Epithelial cell of proximal tubule (primary cell): ENCODE results near the gene GFRA1. TPM values are rescaled to one million over a fixed set of nuclear protein-coding genes. Genes with fewer than 3 reads are reported as not detected.

Source experiments
- DNase-seq: peaks from one replicate; pipeline ENCODE4 v3.0.0-alpha.2; 2011; ENCODE audit warnings: low read depth
- H3K4me3 ChIP-seq: 2 replicates; pipeline ENCODE4 v1.5.1; 2011; ENCODE audit warnings: low read depth, mild to moderate bottlenecking, low read length
- total RNA-seq: library from RNA; depleted of rRNA; stranded (reverse); fragments of >200 nt; gene quantifications from 2 replicates; pipeline ENCODE4 v1.2.3, GENCODE V29; 2015
- TF ChIP-seq, protein P1 (sequence below): conservative IDR thresholded peaks from 2 replicates; pipeline ENCODE4 v1.5.1; 2012; ENCODE audit warnings: low read depth, mild to moderate bottlenecking, low read length

GFRA1 gene
- total RNA-seq, 1 donor from 2014 or later: 10.6 TPM

DNA sequence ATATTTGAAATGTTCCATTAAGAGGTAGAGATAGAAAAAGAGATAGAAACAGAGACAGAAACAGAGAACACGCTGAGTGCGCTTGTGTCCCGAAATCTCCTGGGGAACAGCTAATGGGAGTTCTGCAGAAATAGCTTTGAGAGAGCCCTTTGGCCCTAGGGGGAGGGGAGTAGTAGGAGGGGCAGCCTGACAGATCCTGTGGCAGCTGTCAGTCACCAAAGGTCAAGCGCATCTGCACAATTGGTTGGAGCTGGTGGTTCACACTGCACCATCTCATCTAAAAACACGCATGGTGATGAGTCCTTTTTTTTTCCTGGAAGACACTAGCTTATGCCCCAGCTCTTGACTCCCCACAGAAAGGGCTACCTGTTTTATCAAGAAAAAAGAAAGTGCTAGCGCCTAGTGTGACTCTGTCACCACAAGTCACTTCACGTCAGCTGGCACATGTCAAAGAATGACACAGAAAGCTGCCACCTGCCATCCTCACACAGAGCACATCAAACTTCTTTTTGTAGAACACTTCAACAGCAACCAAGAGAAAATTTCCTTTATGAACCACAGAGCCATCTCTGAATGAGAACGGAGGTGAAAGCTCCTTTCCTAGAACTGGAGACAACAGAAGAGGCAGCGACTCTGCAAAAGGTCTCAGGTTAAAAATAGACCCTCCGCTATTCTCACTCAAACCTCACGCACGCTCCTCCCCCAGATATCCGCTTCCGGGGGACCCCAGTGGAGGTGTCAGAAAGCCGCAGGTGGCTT lies 125.7 kb downstream of the GFRA1 start:
- TF ChIP-seq, protein P1, sequence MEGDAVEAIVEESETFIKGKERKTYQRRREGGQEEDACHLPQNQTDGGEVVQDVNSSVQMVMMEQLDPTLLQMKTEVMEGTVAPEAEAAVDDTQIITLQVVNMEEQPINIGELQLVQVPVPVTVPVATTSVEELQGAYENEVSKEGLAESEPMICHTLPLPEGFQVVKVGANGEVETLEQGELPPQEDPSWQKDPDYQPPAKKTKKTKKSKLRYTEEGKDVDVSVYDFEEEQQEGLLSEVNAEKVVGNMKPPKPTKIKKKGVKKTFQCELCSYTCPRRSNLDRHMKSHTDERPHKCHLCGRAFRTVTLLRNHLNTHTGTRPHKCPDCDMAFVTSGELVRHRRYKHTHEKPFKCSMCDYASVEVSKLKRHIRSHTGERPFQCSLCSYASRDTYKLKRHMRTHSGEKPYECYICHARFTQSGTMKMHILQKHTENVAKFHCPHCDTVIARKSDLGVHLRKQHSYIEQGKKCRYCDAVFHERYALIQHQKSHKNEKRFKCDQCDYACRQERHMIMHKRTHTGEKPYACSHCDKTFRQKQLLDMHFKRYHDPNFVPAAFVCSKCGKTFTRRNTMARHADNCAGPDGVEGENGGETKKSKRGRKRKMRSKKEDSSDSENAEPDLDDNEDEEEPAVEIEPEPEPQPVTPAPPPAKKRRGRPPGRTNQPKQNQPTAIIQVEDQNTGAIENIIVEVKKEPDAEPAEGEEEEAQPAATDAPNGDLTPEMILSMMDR: no peak
- H3K4me3 ChIP-seq: no peak overlapping the region
- DNase-seq: no peak

DNA sequence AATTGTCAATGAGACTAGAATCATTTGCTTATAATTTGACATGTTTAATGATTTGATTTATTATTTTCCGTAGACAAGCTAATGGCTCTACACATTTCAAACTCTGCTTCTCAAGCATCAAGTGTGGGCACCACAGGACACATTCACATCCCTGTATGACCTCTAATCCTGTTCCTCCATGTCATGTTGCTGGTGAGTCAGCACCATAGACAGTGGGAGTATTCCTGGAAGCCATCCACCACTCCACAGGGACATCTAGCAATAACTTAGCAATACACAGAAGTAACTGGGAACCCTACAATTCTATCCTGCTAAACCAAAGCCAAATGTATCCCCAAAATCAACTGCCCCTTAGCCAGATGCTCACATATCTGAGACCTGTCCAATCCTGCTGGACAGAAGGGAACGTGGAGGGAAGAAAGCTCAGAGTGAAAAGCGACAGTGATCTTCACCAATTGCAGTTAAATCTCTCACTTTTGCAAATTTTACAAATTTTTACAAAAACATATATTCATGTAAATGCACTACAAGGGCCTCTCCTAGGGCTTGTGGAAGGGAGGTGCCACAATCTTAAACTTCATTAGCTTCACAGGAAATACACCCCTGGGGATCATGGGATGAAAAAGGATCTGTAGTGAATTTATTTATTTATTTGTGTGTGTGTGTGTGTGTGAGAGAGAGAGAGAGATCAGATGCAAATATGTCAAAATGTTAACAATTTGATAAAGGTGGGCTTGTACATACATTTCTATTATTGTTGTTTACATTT lies 126.5 kb downstream of the GFRA1 start:
- TF ChIP-seq, protein P1: no peak
- no peak overlapping the region for H3K4me3 ChIP-seq
- peak; percentile 13 for DNase-seq

DNA sequence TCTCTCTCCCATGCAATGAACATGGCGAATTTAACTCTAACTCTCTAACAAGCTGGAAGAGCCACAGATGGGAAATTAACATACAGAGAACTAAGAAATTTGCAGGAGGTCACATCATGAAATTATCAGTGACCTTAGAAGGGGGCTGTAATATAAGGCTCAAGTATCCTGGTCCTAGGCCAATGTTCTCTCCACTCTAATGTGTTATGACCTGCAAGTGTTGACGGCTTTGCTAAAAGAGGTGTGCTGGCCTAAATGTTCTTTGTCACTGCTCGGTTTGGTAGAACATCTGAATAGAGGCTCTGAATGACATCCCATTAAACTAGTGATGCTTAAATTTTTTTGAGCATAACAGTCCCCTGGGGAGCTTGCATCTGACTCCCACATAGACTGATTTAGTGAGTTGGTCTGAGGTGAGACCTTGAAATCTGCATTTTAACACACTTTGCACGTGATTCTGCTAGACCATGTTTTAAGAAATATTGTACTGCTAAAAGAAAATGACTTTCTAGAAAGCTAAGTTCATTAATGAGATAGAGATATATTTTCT lies 129.3 kb downstream of the GFRA1 start:
- no peak overlapping the region for H3K4me3 ChIP-seq
- no peak for DNase-seq
- TF ChIP-seq, protein P1: no peak

DNA sequence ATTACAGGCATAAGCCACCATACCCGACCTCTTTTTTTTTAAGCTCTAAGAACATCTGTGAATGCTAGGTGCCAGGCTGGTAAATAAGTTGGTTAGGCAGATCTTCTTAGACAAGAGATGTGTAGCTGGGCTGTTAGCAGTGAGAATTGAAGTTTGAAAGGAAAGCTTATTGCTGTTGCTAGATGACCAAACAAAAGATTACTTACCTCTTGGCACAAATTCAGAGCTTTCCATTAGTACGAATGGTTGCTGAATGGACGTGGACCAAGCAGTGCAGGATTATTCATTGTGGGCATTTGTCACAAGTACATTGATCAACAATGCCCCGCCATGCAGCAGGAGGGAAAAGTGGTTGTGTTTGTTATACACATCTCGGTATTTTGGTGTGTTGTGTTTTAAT lies 131.2 kb downstream of the GFRA1 start:
- DNase-seq: no peak
- TF ChIP-seq, protein P1: no peak
- no peak overlapping the region for H3K4me3 ChIP-seq

DNA sequence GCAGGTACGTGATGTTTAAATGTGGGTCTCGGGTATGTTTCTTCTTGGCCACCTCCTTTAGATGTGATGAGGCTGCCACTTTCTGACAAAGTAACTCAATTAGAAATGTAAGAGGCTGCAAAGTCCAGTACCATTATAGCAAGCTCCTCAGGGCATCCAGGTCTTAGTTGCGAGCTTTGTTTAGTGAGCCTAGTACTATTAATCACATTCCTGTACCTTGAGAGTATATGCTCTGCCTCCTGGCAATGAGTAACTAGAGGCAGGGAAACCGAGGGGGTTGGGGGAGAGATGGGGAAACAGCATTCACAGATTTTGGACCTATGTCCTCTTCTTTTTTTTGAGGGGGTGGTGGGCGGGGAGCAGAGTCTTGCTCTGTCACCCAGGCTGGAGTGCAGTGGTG lies 131.8 kb downstream of the GFRA1 start:
- no peak for DNase-seq
- TF ChIP-seq, protein P1: no peak
- no peak overlapping the region for H3K4me3 ChIP-seq

DNA sequence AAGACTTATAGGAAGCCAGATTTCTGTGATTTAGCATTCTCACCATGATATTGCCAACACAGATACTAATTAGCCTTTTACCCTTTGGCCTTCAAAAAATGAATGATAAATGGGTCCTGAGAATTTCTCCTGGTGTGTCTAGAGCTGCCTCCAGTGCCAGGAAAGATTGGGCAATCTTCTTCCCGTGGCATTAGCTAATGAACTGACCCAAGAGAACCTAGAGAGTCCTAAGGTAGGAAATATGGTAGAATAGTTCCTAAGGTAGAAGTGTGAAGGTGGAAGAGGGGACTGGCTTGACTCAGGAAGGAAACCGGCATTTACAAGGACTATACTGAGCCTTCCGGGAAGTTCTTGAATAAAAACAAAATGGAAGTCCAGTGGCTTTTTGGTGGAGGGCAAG lies 133.1 kb downstream of the GFRA1 start:
- no peak overlapping the region for H3K4me3 ChIP-seq
- TF ChIP-seq, protein P1: no peak
- DNase-seq: no peak
